PC-9 (cell line): ENCODE data around the gene SLC25A33.

Source experiments
- CTCF ChIP-seq: fragments of 200-600 bp; sonication (generic); conservative IDR thresholded peaks from 2 replicates; pipeline ENCODE4 v1.6.1; 2017; ENCODE audit warnings: mixed run types, antibody characterized with exemption, mild to moderate bottlenecking, moderate library complexity
- EZH2 ChIP-seq: fragments of 200-600 bp; sonication (generic); IDR thresholded peaks from 2 replicates; pipeline ENCODE4 v1.8.0; 2017; ENCODE audit warnings: antibody characterized with exemption, low read depth

- TF ChIP-seq CTCF = no peak
- no peak for TF ChIP-seq EZH2
Measured at GRCh38 chr1:9626201-9626608, 86.9 kb downstream of the SLC25A33 start.
